Nephron (organoid): ENCODE data around the gene SPESP1.

Source experiments
- H3K27ac Mint-ChIP-seq, 3 experiments: 2 replicates each; pipeline ENCODE4 v1.8.0; 2020; ENCODE audit warnings: mixed read lengths in 3 of 3, mild to moderate bottlenecking in 2 of 3, moderate library complexity in 1 of 3
- H3K27me3 Mint-ChIP-seq: 2 replicates; pipeline ENCODE4 v1.8.0; 2021; ENCODE audit warnings: low read depth, mild to moderate bottlenecking, moderate library complexity, mixed read lengths
- H3K36me3 Mint-ChIP-seq: 2 replicates; pipeline ENCODE4 v1.8.0; 2020; ENCODE audit warnings: low read depth, mixed read lengths
- H3K4me1 Mint-ChIP-seq: 2 replicates; pipeline ENCODE4 v1.8.0; 2020; ENCODE audit warnings: mixed read lengths
- H3K4me3 Mint-ChIP-seq, 3 experiments: 2 replicates each; pipeline ENCODE4 v1.8.0; 2020; ENCODE audit warnings: mild to moderate bottlenecking in 3 of 3, mixed read lengths in 3 of 3, moderate library complexity in 2 of 3
- H3K9me3 Mint-ChIP-seq: 2 replicates; pipeline ENCODE4 v1.8.0; 2020; ENCODE audit warnings: mixed read lengths
- CTCF ChIP-seq, 3 experiments: fragments of 200-600 bp; sonication (generic); IDR thresholded peaks; one replicate each; pipeline ENCODE4 v1.5.0; 2021; ENCODE audit warnings: antibody characterized with exemption in 3 of 3; ENCODE audit not compliant: unreplicated experiment in 3 of 3

The SPESP1 gene

GRCh38 chr15:68990231-68990991 lies 60.1 kb downstream of the SPESP1 start:
- H3K27me3 Mint-ChIP-seq = peaks cover 5% of the 10 kb centered on the region
- H3K9me3 Mint-ChIP-seq = peaks cover 3% of the 10 kb centered on the region
- no peaks in the 10 kb centered on the region for H3K36me3 Mint-ChIP-seq
- peak overlapping the region in 1 of 3 experiments; percentile 50 for H3K27ac Mint-ChIP-seq
- H3K4me1 Mint-ChIP-seq = peaks cover 33% of the 10 kb centered on the region
- H3K4me3 Mint-ChIP-seq = no peak overlapping the region
- TF ChIP-seq CTCF (IDR thresholded peaks at IDR 0.05; ENCODE audit: unreplicated experiment in 3 of 3) = no peak

- H3K4me1 Mint-ChIP-seq = peaks cover 39% of the 10 kb centered on the region
- peaks cover 5% of the 10 kb centered on the region for H3K27me3 Mint-ChIP-seq
- no peak overlapping the region for H3K4me3 Mint-ChIP-seq
- peaks cover 3% of the 10 kb centered on the region for H3K9me3 Mint-ChIP-seq
- no peaks in the 10 kb centered on the region for H3K36me3 Mint-ChIP-seq
- peak overlapping the region; percentile 25 to 97 (median 79) for H3K27ac Mint-ChIP-seq
- no peak for TF ChIP-seq CTCF (IDR thresholded peaks at IDR 0.05; ENCODE audit: unreplicated experiment in 3 of 3)
Measured at GRCh38 chr15:68990992-68991500, 60.7 kb downstream of the SPESP1 start.

GRCh38 chr15:68991723-68992122 lies 61.4 kb downstream of the SPESP1 start:
- Mint-ChIP-seq H3K4me3 (peak overlapping the region in 1 of 3 experiments; percentile 20), H3K27me3 (peaks cover 5% of the 10 kb centered on the region), H3K9me3 (peaks cover 3% of the 10 kb centered on the region), H3K36me3 (no peaks in the 10 kb centered on the region), H3K27ac (peak overlapping the region; percentile 25 to 97 (median 79)), H3K4me1 (peaks cover 41% of the 10 kb centered on the region)
- no peak for TF ChIP-seq CTCF (IDR thresholded peaks at IDR 0.05; ENCODE audit: unreplicated experiment in 3 of 3)

GRCh38 chr15:68992696-68993095 lies 62.4 kb downstream of the SPESP1 start:
- Mint-ChIP-seq H3K4me1 (peaks cover 49% of the 10 kb centered on the region), H3K36me3 (no peaks in the 10 kb centered on the region), H3K9me3 (peaks cover 3% of the 10 kb centered on the region), H3K27me3 (peaks cover 5% of the 10 kb centered on the region), H3K4me3 (no peak overlapping the region), H3K27ac (peak overlapping the region in 2 of 3 experiments; percentile 79 to 97)
- TF ChIP-seq CTCF (IDR thresholded peaks at IDR 0.05; ENCODE audit: unreplicated experiment in 3 of 3) = no peak

GRCh38 chr15:68993276-68993675 lies 63.0 kb downstream of the SPESP1 start:
- H3K4me3 Mint-ChIP-seq = no peak overlapping the region
- H3K27ac Mint-ChIP-seq = no peak overlapping the region

More at GRCh38 chr15:68993276-68993675, 63.0 kb downstream of the SPESP1 start:
- Mint-ChIP-seq H3K27me3 (peaks cover 5% of the 10 kb centered on the region), H3K4me1 (peaks cover 55% of the 10 kb centered on the region), H3K9me3 (peaks cover 1% of the 10 kb centered on the region), H3K36me3 (no peaks in the 10 kb centered on the region)
- TF ChIP-seq CTCF (IDR thresholded peaks at IDR 0.05; ENCODE audit: unreplicated experiment in 3 of 3) = no peak
